IPS DF 4.7 (cell line): Measurements from ENCODE around the gene RHOF.
"Not testable (repeated sequence)": the region's sequence is repeated elsewhere in the genome, so short reads cannot be mapped to it uniquely, and the experiment has no call there.

ENCODE experiments used
- DNase-seq: peaks from one replicate; pipeline ENCODE4 v3.0.0-alpha.2; 2013; ENCODE audit warnings: low spot score; ENCODE audit errors: extremely low read depth

RHOF gene

DNA sequence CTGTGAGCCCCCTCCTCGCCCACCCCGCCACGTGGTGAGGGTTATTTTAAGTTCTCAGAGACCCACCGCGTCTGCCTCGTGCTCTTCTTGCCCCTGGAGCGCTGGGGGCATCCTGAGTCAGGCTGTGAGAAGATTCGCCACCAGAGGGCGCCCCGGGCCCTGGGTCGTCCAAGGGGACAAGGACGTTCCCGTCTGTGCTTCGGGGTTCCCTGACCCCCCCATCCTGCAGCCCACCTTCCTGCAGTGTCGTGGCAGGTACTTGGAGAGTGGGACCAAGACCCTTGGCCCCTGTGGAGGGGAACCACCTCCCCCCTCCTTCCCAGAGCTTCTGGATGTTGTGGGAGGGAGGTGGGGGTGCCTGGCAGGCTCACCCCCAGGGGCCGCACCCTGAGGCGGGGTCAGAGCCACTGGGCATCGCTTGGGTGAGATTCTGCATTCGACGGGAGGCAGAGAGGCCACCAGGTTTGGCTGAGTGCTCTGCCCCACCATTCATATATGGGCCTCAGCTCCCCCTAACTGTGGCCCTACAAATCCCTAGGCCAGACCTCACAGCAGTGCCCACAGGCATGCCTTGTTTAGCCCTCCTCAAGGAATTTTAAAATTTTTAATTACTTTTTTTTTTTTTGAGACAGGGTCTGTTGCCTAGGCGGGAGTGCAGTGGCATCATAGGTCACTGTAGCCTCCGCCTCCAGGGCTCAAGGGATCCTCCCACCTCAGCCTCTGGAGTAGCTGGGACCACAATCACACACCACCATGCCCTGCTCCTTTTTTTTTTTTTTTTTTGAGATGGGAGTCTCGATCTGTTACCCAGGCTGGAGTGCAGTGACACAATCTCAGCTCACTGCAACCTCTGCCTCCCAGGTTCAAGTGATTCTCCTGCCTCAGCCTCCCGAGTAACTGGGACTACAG is 17.0 kb downstream of the RHOF start:
- no peak for DNase-seq

DNA sequence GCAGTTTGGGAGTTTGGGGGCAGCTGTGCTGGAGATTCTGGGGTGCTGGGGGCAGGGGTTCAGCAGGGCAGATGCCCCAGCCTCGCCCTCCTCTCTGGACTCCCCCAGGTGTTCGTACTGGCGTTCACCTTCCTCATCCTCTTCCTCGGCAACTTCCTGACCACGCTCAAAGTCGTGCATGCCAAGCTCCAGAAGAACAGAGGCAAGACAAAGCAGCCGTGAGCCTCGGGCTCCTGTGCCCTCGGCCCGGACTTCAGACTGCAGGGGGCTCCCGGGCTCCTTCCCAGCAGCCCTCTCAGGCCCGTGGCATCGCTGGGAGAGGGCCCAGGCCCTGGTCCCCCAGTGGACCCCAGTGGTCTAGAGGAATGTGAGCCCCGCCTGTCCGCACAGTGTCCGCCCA is 18.0 kb downstream of the RHOF start:
- no peak for DNase-seq

DNA sequence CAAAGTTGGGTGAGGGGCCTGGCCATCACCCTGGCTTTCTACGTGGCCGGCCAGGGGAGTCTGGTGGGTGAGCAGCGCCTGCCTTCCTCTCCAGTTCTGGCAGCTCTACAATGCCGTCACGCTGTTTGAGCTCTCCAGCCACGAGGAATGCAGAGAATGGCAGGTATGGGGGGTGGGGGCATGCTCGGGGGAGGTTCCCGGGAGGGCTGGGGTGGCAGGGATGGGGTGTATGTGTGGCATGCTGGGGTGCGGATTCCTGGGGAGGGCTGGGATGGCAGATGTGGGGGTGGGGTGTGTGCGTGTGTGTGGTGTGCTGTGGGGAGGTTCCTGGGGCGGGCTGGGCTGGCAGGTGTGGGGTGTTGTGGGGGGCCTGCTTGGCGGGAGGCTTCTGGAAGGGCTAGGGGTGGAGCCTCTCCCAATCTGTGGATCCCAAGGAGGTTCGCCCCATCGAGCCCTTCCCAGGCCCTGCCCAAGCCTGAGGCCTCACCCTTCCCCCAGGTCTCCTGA is 18.5 kb downstream of the RHOF start:
- no peak for DNase-seq

DNA sequence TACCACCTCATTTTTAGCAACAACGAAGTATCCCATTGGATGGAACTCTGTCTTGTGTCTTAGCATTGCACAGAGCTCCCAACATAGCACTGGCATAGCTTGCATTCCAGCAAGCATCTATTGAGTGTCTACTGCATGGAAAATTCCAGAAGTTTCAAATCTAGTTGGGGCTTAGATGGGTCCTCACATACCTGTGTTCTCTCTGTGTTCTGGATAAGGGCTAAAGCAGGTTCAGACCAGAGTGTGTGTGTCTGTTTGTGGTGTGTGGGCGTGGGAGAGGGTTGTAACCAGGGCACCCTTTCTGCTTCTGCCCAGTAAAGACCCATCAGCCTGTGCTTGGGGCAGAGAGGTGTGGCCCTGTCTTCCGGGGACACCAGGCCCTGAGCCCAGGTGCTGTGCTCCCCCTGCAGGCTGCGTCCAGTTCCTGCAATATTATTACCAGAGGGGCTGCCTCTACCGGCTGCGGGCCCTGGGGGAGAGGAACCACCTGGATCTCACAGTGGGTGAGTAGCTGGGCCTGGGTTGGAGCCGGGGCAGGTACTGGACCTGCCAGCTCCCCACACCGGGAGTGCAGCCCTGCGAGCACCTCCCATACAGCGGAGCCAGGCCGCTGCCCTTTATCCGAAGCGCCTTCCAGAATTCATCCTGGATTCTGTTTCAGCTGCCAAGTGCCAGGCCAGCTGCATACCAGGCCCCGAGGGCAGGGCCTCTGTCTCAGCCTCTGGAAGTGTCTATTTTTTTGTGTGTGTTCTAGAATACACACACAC is 20.3 kb downstream of the RHOF start:
- DNase-seq, result no peak

DNA sequence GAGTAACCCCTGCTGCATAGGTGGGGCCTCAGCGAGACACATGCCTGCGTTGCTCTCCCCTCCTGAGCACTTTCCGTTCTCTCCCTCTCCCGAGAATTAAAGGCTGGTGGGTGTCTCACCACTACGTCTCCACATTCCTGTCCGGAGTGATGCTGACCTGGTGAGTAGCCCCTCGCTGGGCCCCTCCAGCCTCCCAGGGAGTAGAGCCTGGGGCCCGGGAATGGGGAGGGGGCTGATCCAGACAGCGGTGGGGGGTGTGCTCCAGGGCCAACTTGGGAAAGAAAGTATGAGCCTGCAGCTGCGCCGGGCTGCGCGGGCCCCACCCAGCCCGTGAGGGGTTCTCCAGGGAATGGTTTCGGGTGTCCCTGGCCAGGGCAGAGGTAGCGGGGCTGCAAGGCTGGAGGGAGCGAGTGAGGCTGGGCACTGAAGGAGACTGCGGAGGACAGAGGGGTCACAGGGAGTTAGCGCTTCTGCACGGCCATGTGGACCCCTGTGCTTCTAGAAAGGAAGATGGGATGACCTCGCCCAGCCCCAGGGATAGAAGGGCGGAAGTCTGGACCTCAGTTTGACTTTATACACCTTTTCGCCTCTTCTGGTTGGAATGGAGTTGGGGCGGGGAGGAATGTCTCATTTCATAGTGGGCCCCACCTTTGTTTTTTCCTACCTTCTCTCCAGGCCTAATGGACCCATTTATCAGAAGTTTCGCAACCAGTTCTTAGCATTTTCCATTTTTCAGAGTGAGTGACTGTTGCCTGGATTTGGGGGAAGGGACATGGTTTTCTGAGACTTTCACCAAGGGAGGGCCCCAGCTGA is 22.5 kb downstream of the RHOF start:
- no peak for DNase-seq

DNA sequence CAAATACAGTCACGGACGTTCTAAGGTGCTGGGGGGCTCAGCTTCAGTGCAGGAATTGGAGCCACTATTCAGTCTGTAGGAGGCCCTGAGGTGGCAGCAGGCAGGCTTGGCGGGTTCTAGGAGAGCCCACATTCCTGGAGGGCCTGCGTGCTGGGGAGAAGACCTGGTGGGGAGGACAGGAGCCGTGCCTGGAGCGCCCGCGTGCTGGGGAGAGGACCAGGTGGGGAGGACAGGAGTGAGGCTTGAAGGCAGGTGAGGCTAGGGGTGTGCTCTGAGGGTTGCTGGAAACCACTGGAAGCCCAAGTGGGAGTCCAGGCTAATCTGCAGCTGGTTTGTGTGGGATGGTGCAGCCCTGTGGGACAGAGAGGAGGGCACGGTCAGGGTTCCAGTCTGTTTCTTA is 23.1 kb downstream of the RHOF start:
- no peak for DNase-seq

DNA sequence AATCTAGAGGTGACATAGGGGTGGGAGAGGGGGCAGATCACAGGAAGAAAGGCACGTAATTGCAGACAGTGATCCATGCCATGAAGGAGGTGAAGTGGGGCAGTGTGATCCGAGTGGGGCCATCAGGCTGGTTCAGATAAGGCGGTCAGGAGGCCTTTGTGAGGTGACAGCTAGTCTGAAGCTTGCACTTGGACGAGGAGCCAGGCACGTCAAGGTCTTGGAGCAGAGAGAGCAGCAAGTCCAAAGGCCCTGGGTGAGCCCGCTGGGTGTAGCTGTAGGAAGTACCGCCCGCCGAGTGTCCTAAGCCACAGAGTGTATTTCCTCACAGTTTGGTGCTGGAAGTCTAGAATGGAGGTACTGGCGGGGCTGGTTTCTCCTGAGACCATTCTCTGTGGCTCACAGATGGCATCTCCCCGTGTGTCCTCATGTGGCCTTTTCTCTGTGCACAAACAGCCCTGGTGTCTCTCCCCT is 23.6 kb downstream of the RHOF start:
- DNase-seq, result no peak

DNA sequence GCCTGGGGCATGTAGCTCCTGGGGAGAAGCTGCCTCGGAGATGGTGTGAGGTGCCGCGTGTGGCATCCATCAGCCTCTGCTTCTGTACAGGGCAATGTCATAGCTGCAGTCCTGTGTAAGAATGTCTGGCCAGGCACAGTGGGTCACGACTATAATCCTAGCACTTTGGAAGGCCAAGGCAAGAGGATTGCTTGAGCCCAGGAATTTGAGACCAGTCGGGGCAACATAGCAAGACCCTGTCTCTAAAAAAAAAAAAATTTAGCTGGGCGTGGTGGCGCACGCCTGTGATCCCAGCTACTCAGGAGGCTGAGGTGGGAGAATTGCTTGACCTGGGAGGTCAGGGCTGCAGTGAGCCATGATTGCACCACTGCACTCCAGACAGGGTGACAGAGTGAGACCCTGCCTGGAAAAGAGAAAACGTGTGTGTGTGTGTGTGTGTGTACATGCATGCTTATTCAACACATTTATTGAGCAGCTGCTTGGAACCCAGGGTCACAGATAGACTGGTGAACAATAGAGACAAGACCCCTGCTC is 24.1 kb downstream of the RHOF start:
- DNase-seq, result no peak

DNA sequence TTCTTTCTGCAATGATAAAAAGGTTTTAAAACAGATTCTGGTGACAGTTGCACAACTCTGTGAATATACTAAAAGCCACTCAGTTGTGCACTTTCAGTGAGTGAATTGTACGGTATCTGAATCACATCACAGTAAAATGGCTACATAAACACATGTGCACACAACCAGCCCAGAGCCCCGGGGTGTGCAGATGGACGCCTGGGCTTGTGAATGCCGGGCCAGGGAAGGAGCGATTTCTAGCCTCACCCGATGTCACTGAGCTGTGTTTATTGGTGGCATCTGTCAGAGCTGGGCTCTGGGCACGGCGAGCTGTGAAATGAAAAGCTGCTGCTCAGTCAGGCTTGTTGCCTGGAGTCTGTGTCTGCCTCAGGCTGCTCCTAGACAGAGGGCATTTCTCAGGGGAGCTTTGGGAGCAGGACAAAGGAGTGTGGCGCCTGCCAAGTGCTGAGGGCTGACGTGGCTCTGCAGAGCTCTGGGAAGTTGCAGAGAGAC is 25.9 kb downstream of the RHOF start:
- no peak for DNase-seq

DNA sequence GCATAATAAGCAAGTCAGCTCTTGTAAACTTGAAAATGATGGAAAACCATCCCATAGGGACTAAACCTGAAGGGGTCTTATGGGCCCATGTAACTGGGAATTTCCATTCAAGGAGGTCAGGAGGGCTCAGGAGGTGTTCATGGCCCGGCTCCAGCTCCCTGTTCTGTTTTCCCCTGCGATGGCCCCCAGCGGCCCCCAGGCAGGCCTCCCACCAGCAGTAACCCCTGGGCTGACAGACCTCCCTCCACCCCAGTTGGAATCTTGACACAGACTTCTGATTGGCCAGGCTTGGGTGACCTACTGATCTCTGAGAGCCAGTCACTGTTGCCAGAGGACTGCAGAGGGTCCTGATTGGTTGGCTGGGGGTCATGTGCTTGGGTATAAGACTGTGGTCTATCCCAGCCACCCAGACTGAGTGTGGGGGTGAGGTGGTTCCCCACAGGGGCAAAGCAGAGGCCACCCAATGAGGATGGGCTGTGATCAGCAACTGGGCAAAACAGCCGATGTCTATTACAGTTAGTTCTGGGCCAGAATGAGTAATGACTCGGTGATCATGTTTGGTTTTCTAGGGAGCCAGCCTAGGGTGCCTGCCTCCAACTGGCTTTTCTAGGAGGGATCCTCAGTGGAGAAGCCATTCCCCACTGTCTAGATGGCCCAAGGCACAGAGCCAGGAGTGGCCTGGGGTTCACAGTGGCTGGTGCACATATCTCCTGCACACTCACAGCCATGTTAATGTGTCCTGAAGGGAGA is 27.0 kb downstream of the RHOF start:
- DNase-seq, result no peak

DNA sequence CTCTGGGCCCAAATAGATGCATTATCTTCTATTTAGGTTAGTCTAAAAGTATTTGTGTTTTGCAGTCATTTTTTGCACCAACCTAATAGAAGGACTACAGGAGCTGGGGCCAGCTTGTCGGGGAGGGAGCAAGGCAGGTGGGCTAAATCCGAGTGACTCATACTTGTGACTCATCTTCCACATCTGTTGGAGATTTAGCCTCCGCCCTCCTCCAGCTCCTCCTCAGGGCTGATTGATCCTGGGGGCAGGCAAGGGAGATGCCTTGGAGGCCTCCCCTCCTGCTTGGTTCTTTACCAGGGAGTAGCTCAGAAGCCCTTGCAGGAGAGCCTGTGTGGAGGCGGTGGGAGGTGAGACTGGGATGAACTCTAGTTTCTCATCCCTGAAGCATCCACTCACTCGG is 27.9 kb downstream of the RHOF start:
- DNase-seq, result no peak

DNA sequence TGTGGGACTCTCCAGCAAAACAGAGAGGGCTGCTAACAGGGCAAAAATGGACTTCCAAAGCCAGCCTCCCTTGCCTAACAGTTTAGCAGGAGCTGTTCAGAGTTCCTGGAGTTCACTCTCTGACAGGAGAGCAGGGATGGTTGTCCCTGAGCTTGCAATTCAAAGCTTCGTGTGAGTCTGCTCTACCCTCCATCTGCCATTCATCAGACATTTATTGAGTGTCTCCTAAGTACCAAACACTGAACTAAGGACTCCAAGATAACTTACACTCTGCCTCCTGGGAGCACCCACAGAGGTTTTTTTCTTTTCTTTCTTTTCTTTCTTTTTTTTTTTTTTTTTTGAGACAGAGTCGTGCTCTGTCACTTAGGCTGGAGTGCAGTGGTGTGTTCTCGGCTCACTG is 28.7 kb downstream of the RHOF start:
- DNase-seq, result no peak

DNA sequence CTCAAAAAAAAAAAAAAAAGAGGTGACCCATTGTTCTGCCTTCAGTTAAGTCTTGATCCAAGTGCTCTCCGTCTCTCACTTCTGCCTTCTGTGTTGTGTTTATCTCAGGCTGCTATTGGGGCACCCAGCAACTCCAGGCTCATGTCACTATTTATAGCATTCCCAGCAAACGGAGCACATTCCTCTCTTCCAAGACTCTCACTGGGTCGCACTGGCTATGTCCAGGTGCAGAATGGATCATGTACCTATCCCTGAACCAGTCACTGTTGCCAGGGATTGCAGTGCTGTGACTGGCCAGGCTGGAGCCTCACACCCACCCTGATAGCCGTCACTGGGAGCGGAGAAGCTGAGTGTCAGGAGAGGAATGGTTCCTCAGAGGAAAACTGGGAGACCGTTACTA is 31.2 kb downstream of the RHOF start:
- DNase-seq, result no peak

DNA sequence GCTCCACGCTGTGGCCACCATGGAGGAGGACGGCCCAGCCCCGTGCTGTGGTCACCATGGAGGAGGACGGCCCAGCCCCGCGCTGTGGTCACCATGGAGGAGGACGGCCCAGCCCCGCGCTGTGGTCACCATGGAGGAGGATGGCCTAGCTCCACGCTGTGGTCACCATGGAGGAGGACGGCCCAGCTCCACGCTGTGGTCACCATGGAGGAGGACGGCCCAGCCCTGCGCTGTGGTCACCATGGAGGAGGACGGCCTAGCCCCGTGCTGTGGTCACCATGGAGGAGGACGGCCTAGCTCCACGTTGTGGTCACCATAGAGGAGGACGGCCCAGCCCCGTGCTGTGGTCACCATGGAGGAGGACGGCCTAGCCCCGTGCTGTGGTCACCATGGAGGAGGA is 35.0 kb downstream of the RHOF start:
- DNase-seq, result not testable (repeated sequence)

DNA sequence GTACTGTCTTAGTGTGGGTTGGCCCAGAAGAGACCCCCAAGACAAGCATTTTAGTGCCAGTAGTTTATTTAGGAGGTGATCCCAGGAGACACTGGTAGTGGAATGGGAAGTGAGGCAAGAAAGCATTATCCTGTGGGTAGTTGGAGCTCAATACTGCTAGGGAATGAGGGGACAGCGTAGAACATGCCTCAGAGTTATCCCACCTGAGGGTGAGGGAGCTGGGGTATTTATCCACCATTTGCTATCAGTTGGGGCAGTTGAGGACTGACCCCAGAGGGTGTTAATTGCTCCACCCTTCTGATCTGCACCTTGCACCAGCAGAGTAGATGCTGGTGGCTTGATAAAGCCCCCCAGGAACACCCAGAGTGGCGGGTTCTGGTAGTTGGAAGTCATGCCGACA is 37.9 kb downstream of the RHOF start:
- DNase-seq, result no peak

DNA sequence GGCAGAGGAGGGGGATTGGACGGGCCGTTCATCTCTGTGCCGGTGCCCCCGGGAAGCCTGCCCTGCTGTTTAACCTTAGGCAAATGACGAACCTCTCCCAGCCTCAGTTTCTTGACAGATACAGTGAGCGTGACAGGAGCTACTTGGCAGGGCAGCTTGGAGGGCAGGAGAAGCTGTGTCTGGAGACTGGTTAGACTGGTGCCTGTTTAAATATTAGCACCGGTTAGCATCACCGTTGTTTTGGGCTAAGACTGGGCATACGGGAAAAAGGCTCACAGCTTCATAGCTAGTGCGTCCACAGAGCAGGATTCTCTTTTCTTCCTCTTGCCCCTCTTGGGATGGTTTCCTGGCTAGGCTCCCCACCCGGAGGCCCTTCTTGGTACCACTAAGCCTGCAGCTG is 38.7 kb downstream of the RHOF start:
- no peak for DNase-seq

DNA sequence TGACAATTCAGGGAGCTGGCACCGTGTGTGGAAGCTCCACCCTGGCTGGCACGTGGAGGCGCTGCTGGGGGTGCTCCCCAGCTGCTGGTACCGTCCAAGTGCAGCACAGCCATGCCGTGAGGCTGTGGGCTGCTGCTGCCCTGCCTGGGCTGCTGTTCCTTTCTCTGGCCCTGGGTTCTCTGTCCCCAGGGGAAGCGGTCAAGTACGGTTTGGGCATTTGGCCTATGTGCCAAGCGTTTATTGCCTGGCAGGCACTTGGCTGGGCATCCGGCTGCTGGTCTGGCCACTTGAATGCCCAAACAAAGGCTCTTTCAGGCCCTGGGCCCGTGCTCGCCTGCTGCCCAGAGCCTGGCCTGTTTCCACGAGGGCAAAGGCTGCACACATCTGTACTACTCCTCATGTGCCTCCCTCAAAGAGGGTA is 39.6 kb downstream of the RHOF start:
- DNase-seq, result no peak

DNA sequence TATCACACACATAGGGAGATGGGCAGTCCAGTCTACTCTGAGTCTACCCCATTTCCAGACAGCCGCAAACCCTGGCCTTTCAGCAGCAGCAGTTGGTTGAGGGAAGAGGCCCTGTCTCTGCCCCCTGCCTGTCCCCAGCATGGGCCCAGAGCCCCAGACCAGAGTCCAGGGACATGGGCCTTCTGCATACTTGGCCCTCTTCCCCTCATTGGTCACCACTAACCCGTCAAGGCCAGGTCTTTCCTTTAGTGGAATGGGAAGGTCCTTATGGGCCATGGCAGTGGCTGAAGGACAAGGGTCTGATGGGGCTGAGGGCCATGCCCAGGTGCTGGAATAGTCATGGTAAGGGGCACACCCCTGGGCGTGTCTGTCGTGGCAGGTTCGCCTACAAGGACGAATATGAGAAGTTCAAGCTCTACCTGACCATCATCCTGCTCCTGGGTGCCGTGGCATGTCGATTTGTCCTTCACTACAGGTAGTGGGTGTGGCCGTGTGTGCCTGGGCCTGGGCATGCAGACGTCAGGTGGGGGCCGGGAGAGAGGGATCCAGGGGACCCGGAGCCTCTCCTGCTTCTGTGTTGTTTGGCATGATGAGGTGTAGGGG is 41.6 kb downstream of the RHOF start:
- no peak for DNase-seq

DNA sequence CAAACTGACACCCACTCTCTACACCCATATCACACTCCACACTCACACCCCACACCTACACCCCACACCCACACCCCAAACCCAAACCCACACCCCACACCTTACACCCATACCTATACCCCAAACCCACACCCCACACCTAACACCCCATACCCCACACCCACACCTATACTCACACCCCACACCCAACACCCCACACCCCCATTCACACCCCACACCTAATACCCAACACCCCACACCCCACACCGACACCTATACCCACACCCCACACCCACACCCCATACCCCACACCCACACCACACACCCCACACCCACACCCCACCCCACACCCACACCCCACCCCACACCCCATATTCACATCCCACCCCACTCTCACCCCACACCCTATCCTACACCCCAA is 42.5 kb downstream of the RHOF start:
- no peak for DNase-seq

DNA sequence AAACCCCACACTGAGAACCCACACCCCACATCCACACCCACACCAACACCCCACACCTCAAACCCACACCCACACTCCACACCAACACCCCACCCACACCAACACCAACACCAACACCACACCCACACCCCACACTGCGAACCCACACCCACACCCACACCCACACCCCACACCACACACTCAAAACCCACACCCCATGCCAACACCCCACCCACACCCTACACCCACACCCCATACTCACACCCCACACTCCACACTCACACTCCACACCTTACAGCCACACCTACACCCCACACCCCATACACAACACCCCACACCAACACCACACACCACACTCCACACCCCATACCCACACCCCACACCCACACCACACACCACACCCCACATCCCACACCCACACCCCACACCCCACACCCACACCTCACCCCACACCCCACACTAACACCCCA is 43.0 kb downstream of the RHOF start:
- no peak for DNase-seq
